WTC11 (cell line): ENCODE results near the gene EPN1.

Experiments used
- ATF1 ChIP-seq: sonication (generic); formaldehyde crosslinking; IDR thresholded peaks from 2 replicates; pipeline ENCODE4 v1.8.1; 2023; ENCODE audit warnings: mild to moderate bottlenecking, moderate library complexity, missing genetic modification reagents
- CTCF ChIP-seq: fragments of 200-600 bp; IDR thresholded peaks from 2 replicates; pipeline ENCODE4 v1.8.0; 2022; ENCODE audit warnings: antibody characterized with exemption
- ZNF671 ChIP-seq: fragments of 250-450 bp; sonication (Bioruptor Pico); IDR thresholded peaks from 2 replicates; pipeline ENCODE4 v1.8.0; 2021; ENCODE audit warnings: mild to moderate bottlenecking

GRCh38 chr19:55671054-55671378 is 4.0 kb upstream of the EPN1 start:
- no peak for TF ChIP-seq ATF1 (CRISPR knock-in tag)
- TF ChIP-seq CTCF, result no peak
- no peak for TF ChIP-seq ZNF671
